Nephron (organoid): ENCODE results near the gene AAK1.

ENCODE experiments used
- H3K27ac Mint-ChIP-seq, 3 experiments: 2 replicates each; pipeline ENCODE4 v1.8.0; 2020; ENCODE audit warnings: mixed read lengths in 3 of 3, mild to moderate bottlenecking in 2 of 3, moderate library complexity in 1 of 3
- H3K27me3 Mint-ChIP-seq: 2 replicates; pipeline ENCODE4 v1.8.0; 2021; ENCODE audit warnings: low read depth, mild to moderate bottlenecking, moderate library complexity, mixed read lengths
- H3K36me3 Mint-ChIP-seq: 2 replicates; pipeline ENCODE4 v1.8.0; 2020; ENCODE audit warnings: low read depth, mixed read lengths
- H3K4me1 Mint-ChIP-seq: 2 replicates; pipeline ENCODE4 v1.8.0; 2020; ENCODE audit warnings: mixed read lengths
- H3K4me3 Mint-ChIP-seq, 3 experiments: 2 replicates each; pipeline ENCODE4 v1.8.0; 2020; ENCODE audit warnings: mild to moderate bottlenecking in 3 of 3, mixed read lengths in 3 of 3, moderate library complexity in 2 of 3
- H3K9me3 Mint-ChIP-seq: 2 replicates; pipeline ENCODE4 v1.8.0; 2020; ENCODE audit warnings: mixed read lengths
- TF ChIP-seq, protein P1 (sequence below), 3 experiments: fragments of 200-600 bp; sonication (generic); IDR thresholded peaks; one replicate each; pipeline ENCODE4 v1.5.0; 2021; ENCODE audit warnings: antibody characterized with exemption in 3 of 3; ENCODE audit not compliant: unreplicated experiment in 3 of 3

AAK1 gene

DNA sequence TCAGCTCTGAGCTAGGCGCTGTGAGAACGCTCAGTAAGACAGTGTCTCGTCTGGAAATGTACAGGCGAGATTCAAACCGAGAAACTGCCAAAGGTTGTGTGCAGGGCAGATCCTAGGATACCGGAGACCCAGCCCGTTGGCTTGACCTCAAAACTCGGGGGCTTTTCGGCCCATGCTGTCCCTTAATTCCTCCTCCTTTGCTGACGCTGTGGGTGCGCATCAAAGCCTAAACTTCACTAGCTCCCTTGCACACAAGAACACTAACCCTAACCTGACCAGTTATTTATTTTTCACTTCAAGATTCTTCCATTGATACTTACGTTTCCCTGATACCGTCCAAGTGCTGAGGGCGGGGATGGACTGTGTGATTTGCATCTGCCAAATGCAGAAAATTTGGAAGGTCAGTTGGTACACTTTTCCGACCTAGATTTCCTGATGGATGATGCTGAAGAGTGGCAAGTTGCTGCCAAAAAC is 1.0 kb upstream of the AAK1 start:
- peaks cover 45% of the 10 kb centered on the region for H3K4me1 Mint-ChIP-seq
- no peaks in the 10 kb centered on the region for H3K27me3 Mint-ChIP-seq
- peaks cover 7% of the 10 kb centered on the region for H3K36me3 Mint-ChIP-seq
- TF ChIP-seq, protein P1, sequence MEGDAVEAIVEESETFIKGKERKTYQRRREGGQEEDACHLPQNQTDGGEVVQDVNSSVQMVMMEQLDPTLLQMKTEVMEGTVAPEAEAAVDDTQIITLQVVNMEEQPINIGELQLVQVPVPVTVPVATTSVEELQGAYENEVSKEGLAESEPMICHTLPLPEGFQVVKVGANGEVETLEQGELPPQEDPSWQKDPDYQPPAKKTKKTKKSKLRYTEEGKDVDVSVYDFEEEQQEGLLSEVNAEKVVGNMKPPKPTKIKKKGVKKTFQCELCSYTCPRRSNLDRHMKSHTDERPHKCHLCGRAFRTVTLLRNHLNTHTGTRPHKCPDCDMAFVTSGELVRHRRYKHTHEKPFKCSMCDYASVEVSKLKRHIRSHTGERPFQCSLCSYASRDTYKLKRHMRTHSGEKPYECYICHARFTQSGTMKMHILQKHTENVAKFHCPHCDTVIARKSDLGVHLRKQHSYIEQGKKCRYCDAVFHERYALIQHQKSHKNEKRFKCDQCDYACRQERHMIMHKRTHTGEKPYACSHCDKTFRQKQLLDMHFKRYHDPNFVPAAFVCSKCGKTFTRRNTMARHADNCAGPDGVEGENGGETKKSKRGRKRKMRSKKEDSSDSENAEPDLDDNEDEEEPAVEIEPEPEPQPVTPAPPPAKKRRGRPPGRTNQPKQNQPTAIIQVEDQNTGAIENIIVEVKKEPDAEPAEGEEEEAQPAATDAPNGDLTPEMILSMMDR (IDR thresholded peaks at IDR 0.05; ENCODE audit: unreplicated experiment in 3 of 3): no peak
- peak overlapping the region; percentile 96 to 99 (median 98) for H3K27ac Mint-ChIP-seq
- peak overlapping the region; percentile 89 to 100 (median 99) for H3K4me3 Mint-ChIP-seq
- H3K9me3 Mint-ChIP-seq: no peaks in the 10 kb centered on the region

DNA sequence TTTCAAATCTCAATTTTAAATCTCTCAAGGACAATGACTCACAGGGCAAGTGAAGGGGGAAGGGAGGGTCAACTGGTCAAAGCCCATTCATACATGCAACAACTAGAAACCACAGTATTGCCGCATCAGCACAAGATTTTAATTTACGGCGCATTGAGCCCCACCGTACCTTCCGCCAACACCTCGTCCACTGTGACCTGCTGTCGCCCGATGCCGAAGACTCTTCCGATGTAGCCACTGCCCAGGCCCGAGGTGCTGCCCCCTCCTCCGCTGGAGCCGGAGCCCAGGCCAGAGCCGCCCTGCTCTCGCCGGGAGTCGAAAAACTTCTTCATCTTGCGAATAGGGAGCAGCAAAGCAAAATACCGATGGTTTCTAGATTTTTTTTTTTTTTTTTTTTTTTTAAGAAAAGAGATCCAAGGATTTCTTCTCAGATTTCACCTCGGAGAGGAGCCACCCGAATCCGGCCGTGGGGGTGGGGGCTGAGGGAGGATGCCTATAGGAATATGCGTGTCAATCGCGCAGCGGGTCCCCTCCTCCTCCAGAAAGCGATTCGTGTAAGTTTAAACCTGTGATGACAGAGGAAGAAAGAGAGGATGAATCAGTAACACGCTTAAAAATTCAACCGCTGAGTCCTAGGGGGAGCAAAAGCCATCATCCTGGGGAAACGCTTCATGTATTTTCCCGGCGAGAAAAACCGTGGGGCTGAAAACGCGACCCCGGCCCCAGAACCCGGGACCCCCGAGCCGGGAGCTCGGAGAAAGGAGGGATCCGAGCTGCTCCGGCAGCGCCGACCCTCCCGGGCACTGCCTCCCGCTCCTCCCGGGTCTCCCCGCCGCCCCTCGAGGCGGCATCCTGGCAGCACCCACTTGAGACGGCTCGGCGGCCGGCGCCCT is 584 bp downstream of the AAK1 start:
- TF ChIP-seq, protein P1 (IDR thresholded peaks at IDR 0.05; ENCODE audit: unreplicated experiment in 3 of 3): no peak
- H3K36me3 Mint-ChIP-seq: peaks cover 13% of the 10 kb centered on the region
- peaks cover 51% of the 10 kb centered on the region for H3K4me1 Mint-ChIP-seq
- no peaks in the 10 kb centered on the region for H3K9me3 Mint-ChIP-seq
- peak overlapping the region; percentile 98 to 100 (median 98) for H3K27ac Mint-ChIP-seq
- no peaks in the 10 kb centered on the region for H3K27me3 Mint-ChIP-seq
- H3K4me3 Mint-ChIP-seq: peak overlapping the region; percentile 89 to 100 (median 95)

DNA sequence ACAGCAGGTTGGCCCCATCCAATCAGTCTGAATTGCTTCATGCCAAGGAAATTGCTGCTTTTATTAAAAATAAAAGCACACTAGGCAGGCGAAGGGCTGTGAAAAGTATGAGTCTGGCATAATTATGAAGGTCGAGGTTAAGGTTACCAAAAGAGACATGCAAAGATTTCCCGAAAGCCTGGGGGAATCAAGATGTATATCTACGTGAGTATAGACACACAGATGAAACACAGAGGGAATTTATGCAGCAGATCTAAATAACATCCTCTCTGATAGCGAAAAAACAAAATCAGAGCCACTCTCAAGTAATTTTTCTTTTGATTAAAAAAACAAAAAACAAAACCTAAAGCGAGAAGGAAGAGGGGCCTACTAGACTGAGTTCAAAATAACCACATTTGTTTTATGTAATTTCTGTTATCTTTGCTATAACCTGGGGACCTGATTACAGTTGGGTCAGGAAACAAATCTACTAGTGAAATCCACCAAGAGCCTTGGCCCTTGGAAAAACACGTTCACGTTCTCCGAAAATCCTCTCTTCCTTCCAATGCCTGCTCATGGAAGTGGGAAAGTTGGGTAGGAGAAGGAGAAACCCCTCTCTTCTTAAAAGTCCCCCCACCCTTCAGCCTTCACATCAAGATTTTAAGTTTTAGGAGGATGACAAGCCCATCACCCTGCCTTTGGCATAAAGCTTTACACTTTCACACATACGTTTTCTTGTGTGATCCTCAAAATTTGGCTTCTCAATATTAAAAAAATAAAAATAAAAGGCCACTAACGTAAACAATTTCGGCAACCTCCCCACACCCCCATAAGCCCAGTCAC is 1.4 kb downstream of the AAK1 start:
- TF ChIP-seq, protein P1 (IDR thresholded peaks at IDR 0.05; ENCODE audit: unreplicated experiment in 3 of 3): no peak
- Mint-ChIP-seq H3K9me3 (no peaks in the 10 kb centered on the region), H3K27ac (peak overlapping the region; percentile 98 to 100 (median 98)), H3K36me3 (peaks cover 18% of the 10 kb centered on the region), H3K4me1 (peaks cover 51% of the 10 kb centered on the region), H3K4me3 (peak overlapping the region; percentile 89 to 100 (median 95)), H3K27me3 (no peaks in the 10 kb centered on the region)

DNA sequence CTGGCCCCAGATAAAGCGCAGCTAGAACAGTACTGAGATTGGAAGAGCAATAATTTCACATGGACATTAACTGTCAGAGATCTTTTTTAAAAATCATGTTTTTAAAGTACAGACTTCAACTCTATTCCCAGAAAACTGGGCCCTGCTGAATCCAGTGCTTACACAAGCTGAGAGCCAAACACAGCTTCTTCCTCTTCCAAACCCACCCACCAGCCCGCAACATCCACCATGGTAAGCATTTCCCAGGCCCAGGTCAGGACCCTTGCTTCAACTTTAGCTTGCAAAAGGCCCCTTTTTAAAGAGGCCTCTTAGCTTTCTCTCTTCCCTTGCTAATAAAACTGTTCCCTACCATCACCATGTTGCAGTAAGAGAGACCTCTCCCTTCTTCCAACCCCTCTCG is 2.1 kb downstream of the AAK1 start:
- peak overlapping the region; percentile 89 to 100 (median 95) for H3K4me3 Mint-ChIP-seq

DNA sequence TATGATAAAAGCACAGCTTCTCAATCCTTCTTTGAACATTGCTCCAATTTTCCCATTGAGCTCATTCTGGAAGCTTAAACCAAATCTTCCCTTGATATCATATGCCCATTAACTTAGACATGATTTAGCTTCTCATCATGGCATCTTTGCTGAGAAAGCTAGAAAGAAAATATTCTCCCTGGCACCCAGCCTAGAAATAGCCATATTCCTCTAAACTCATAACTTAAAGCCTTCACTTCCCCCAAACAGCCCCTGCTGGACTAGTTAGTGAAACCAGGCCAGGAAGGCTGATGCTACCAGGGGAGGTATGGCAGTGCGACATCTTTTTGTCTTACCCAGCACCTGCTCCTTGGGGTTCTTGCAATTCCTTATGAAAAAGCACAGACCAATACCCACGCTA is 4.3 kb downstream of the AAK1 start:
- peak overlapping the region; percentile 30 to 60 (median 44) for H3K27ac Mint-ChIP-seq
- TF ChIP-seq, protein P1 (IDR thresholded peaks at IDR 0.05; ENCODE audit: unreplicated experiment in 3 of 3): no peak
- H3K27me3 Mint-ChIP-seq: no peaks in the 10 kb centered on the region
- H3K4me1 Mint-ChIP-seq: peaks cover 36% of the 10 kb centered on the region
- H3K9me3 Mint-ChIP-seq: no peaks in the 10 kb centered on the region
- H3K4me3 Mint-ChIP-seq: peak overlapping the region; percentile 21 to 52 (median 22)
- H3K36me3 Mint-ChIP-seq: peaks cover 20% of the 10 kb centered on the region

More for the DNA sequence above, 2.1 kb downstream of the AAK1 start:
- H3K27ac Mint-ChIP-seq: peak overlapping the region; percentile 98 to 100 (median 98)
- no peaks in the 10 kb centered on the region for H3K9me3 Mint-ChIP-seq
- H3K4me1 Mint-ChIP-seq: peaks cover 51% of the 10 kb centered on the region
- TF ChIP-seq, protein P1 (IDR thresholded peaks at IDR 0.05; ENCODE audit: unreplicated experiment in 3 of 3): no peak
- no peaks in the 10 kb centered on the region for H3K27me3 Mint-ChIP-seq
- peaks cover 20% of the 10 kb centered on the region for H3K36me3 Mint-ChIP-seq
